ENCODE data around the gene MADCAM1. TPM values are rescaled to one million over a fixed set of nuclear protein-coding genes. Genes with fewer than 3 reads are reported as not detected.

The MADCAM1 gene
- total RNA-seq, 1 donor from 2014 or later = not detected

- TF ChIP-seq, protein P1, sequence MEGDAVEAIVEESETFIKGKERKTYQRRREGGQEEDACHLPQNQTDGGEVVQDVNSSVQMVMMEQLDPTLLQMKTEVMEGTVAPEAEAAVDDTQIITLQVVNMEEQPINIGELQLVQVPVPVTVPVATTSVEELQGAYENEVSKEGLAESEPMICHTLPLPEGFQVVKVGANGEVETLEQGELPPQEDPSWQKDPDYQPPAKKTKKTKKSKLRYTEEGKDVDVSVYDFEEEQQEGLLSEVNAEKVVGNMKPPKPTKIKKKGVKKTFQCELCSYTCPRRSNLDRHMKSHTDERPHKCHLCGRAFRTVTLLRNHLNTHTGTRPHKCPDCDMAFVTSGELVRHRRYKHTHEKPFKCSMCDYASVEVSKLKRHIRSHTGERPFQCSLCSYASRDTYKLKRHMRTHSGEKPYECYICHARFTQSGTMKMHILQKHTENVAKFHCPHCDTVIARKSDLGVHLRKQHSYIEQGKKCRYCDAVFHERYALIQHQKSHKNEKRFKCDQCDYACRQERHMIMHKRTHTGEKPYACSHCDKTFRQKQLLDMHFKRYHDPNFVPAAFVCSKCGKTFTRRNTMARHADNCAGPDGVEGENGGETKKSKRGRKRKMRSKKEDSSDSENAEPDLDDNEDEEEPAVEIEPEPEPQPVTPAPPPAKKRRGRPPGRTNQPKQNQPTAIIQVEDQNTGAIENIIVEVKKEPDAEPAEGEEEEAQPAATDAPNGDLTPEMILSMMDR (IDR thresholded peaks at IDR 0.05) = no peak
- no peaks in the 10 kb centered on the region for H3K36me3 ChIP-seq
- no peaks in the 10 kb centered on the region for H3K9me3 ChIP-seq
- peak overlapping the region; percentile 88 to 99 for H3K4me3 ChIP-seq
- H3K27ac ChIP-seq = peak overlapping the region; percentile 81 to 86
- H3K4me1 ChIP-seq = peaks cover 0 to 4% of the 10 kb centered on the region in 2 donors
- intact Hi-C loops (cut with DNase I) = loop anchor here (1.0 kb wide), 1 partner anchor 18 kb away; the partner anchor contains the start of gene TPGS1
- H3K27me3 ChIP-seq = no peaks in the 10 kb centered on the region
- DNase-seq (ENCODE audit: low spot score in 2 of 2) = no peak
Measured at GRCh38 chr19:489418-490196, 6.7 kb upstream of the MADCAM1 start.

- Histone ChIP-seq H3K4me1 (peaks cover 0 to 4% of the 10 kb centered on the region in 2 donors), H3K36me3 (no peaks in the 10 kb centered on the region), H3K9me3 (no peaks in the 10 kb centered on the region), H3K27me3 (no peaks in the 10 kb centered on the region), H3K27ac (no peak overlapping the region), H3K4me3 (no peak overlapping the region)
- TF ChIP-seq, protein P1 (IDR thresholded peaks at IDR 0.05) = no peak
- no peak for DNase-seq (ENCODE audit: low spot score in 2 of 2)
- intact Hi-C loops (cut with DNase I) = no loop called here
Measured at GRCh38 chr19:491146-491741, 5.0 kb upstream of the MADCAM1 start.

DNA sequence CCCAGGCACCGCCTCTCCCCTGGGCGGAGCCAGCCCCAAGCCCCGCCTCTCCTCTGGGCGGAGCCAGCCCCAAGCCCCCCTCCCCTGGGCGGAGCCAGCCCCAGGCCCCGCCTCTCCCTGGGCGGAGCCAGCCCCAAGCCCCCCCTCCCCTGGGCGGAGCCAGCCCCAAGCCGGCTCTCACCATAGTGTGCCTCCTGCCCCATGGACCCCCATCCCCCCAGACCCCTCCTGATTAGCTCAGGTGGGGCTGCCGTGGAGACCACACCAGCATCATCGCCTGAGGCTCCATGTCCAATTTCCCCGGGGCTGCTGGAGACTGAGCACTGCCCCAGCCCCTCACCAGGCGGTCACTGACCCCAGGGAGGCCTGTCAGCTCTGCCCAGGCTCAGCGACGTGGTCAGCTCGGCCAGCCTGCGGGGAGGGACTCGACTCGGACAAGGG is 4.2 kb upstream of the MADCAM1 start:
- intact Hi-C loops (cut with DNase I) = no loop called here
- Histone ChIP-seq H3K27me3 (no peaks in the 10 kb centered on the region), H3K9me3 (no peaks in the 10 kb centered on the region), H3K4me3 (no peak overlapping the region), H3K27ac (no peak overlapping the region), H3K4me1 (peaks cover 0 to 4% of the 10 kb centered on the region in 2 donors), H3K36me3 (no peaks in the 10 kb centered on the region)
- TF ChIP-seq, protein P1 (IDR thresholded peaks at IDR 0.05) = no peak
- DNase-seq (ENCODE audit: low spot score in 2 of 2) = no peak

GRCh38 chr19:493391-494170 is 2.7 kb upstream of the MADCAM1 start:
- TF ChIP-seq, protein P1 (IDR thresholded peaks at IDR 0.05) = no peak

DNA sequence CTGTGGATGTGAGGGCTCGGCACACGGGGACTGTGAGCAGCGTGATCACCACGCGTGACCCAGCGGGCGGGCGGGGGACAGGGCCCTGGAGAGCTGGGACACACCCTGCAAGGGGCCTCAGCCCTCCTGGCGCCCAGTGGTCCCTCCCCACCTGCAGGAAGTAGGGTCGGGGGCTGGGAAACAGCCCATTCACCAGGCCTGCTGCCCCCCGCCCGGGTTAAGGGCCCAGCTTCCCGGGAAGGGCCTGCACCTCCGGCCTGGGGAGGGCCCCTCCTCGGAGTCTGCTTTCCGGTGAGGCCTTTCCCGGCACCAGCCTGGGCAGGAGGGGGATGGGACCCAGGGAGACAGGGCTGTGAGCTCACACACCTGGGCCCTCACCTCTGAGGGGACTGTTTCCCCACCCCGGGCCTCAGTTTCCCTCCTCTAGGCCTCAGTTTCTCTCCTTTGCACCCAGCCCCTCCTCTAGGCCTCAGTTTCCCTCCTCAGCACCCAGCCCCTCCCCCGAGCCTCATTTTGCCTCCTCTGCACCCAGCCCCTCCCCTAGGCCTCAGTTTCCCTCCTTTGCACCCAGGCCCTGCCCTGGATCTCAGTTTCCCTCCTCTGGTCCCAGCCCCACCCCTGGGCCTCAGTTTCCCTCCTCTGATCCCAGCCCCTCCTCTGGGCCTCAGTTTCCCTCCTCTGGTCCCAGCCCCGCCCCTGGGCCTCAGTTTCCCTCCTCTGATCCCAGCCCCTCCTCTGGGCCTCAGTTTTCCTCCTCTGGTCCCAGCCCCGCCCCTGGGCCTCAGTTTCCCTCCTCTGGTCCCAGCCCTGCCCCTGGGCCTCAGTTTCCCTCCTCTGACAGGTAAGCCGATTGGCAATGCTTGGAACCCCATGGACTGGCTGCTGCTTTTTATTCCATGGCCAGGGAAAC is 1.9 kb upstream of the MADCAM1 start:
- TF ChIP-seq, protein P1 (IDR thresholded peaks at IDR 0.05) = no peak
- DNase-seq (ENCODE audit: low spot score in 2 of 2) = no peak
- H3K36me3 ChIP-seq = no peaks in the 10 kb centered on the region
- intact Hi-C loops (cut with DNase I) = no loop called here
- no peak overlapping the region for H3K27ac ChIP-seq
- H3K27me3 ChIP-seq = peaks cover 17% of the 10 kb centered on the region
- no peaks in the 10 kb centered on the region for H3K9me3 ChIP-seq
- no peak overlapping the region for H3K4me3 ChIP-seq
- H3K4me1 ChIP-seq = peaks cover 0 to 8% of the 10 kb centered on the region in 2 donors

More at GRCh38 chr19:493391-494170, 2.7 kb upstream of the MADCAM1 start:
- Histone ChIP-seq H3K4me1 (peaks cover 0 to 8% of the 10 kb centered on the region in 2 donors), H3K9me3 (no peaks in the 10 kb centered on the region), H3K4me3 (no peak overlapping the region), H3K36me3 (no peaks in the 10 kb centered on the region), H3K27me3 (peaks cover 13% of the 10 kb centered on the region), H3K27ac (no peak overlapping the region)
- intact Hi-C loops (cut with DNase I) = no loop called here
- no peak for DNase-seq (ENCODE audit: low spot score in 2 of 2)

Data from ascending aorta (tissue), 2 donors.